HCT116 (cell line): ENCODE results near the gene NDUFC1. TPM values are rescaled to one million over a fixed set of nuclear protein-coding genes. Genes with fewer than 3 reads are reported as not detected.

ENCODE experiments used
- ATAC-seq: fragments of 200-7000 bp; cut with Tn5 transposase; 2 replicates; pipeline ENCODE4 v1.9.1; 2020; ENCODE audit warnings: mild to moderate bottlenecking, moderate library complexity
- BruUV-seq: library from RNA; stranded (reverse); fragments of 400-500 nt; replicated peaks from 2 replicates; lab custom pipeline; 2021; lab: Mats Ljungman, UMichigan
- CTCF ChIA-PET: fragments of 300-600 bp; sonication (Branson Sonifier 250); formaldehyde crosslinking; loops from one replicate; lab custom pipeline; 2021; ENCODE audit warnings: antibody characterized with exemption; lab: Charles Lee
- POLR2A ChIA-PET: fragments of 300-600, 350-600 bp; sonication (Branson Sonifier 250); formaldehyde crosslinking; loops from one replicate; lab custom pipeline; 2021; ENCODE audit warnings: antibody characterized with exemption; lab: Charles Lee
- RAD21 ChIA-PET, 2 experiments: fragments of 300-600 bp; sonication (Branson Sonifier 250); formaldehyde crosslinking; loops; one replicate each; lab custom pipeline; 2023; ENCODE audit warnings: low total read pairs in 2 of 2; ENCODE audit not compliant: uncharacterized antibody in 2 of 2, unreplicated experiment in 2 of 2, low non-redundant PET in 1 of 2; lab: Charles Lee
- DNase-seq: peaks from one replicate; pipeline ENCODE4 v3.0.0-alpha.2; 2010; ENCODE audit warnings: low read depth, low spot score
- H2AFZ ChIP-seq: fragments of 200-600 bp; shearing (Covaris generic), sonication (generic); 2 replicates; pipeline ENCODE4 v1.6.1; 2017; ENCODE audit warnings: low read depth, mixed run types, mixed read lengths, antibody characterized with exemption, low read length; ENCODE audit not compliant: poor library complexity, severe bottlenecking
- H3K27ac ChIP-seq: 2 replicates; pipeline ENCODE4 v1.5.1; 2012; ENCODE audit warnings: low read depth, low read length
- H3K27me3 ChIP-seq: fragments of 200-600 bp; sonication (generic); 2 replicates; pipeline ENCODE4 v1.6.1; 2016; ENCODE audit warnings: mixed run types, low read length, mixed read lengths; ENCODE audit not compliant: insufficient read depth
- H3K36me3 ChIP-seq, 2 experiments: fragments of 200-500 bp in 1 of 2; fragments of 200-600 bp in 1 of 2; sonication (Bioruptor generic) in 1 of 2; sonication (generic) in 1 of 2; 2 replicates each; pipeline versions ENCODE4 v1.5.1 to v1.6.1; 2014 to 2016; ENCODE audit warnings: low read length in 2 of 2, inconsistent platforms in 1 of 2, mixed read lengths in 1 of 2, mixed run types in 1 of 2; ENCODE audit not compliant: insufficient read depth in 2 of 2, control insufficient read depth in 1 of 2
- H3K4me1 ChIP-seq, 2 experiments: fragments of 200-600 bp in 1 of 2; sonication (generic) in 1 of 2; 2 replicates each; pipeline versions ENCODE4 v1.5.1 to v1.6.1; 2012 to 2017; ENCODE audit warnings: low read length in 2 of 2, inconsistent platforms in 1 of 2, mild to moderate bottlenecking in 1 of 2, mixed read lengths in 1 of 2, mixed run types in 1 of 2, moderate library complexity in 1 of 2; ENCODE audit not compliant: insufficient read depth in 2 of 2, control insufficient read depth in 1 of 2
- H3K4me2 ChIP-seq: fragments of 200-600 bp; sonication (generic); 2 replicates; pipeline ENCODE4 v1.6.1; 2017; ENCODE audit warnings: mixed run types, low read length, mixed read lengths
- H3K4me3 ChIP-seq, 2 experiments: fragments of 200-600 bp in 1 of 2; sonication (generic) in 1 of 2; replicated peaks in 1 of 2; 2 replicates each; pipeline ENCODE4 v1.5.1; 2011 to 2016; ENCODE audit warnings: low read length in 2 of 2, control low read depth in 1 of 2, low read depth in 1 of 2, mild to moderate bottlenecking in 1 of 2, mixed read lengths in 1 of 2, mixed run types in 1 of 2
- H3K79me2 ChIP-seq: fragments of 200-600 bp; sonication (generic); 2 replicates; pipeline ENCODE4 v1.6.1; 2017; ENCODE audit warnings: mild to moderate bottlenecking, mixed run types, low read length, moderate library complexity, mixed read lengths; ENCODE audit not compliant: insufficient read depth
- H3K9ac ChIP-seq: fragments of 200-600 bp; sonication (generic); 2 replicates; pipeline ENCODE4 v1.6.1; 2016; ENCODE audit warnings: low read length, mixed read lengths
- H3K9me2 ChIP-seq: fragments of 200-600 bp; sonication (generic), shearing (Covaris generic); 2 replicates; pipeline ENCODE4 v1.6.1; 2017; ENCODE audit warnings: mixed run types, mild to moderate bottlenecking, moderate library complexity; ENCODE audit not compliant: insufficient read depth
- H3K9me3 ChIP-seq, 2 experiments: fragments of 200-500 bp in 1 of 2; fragments of 200-600 bp in 1 of 2; sonication (Bioruptor generic) in 1 of 2; sonication (generic) in 1 of 2; 2 replicates each; pipeline ENCODE4 v1.6.1; 2014 to 2017; ENCODE audit warnings: low read length in 2 of 2, mixed read lengths in 2 of 2, inconsistent platforms in 1 of 2, low read depth in 1 of 2, mild to moderate bottlenecking in 1 of 2, mixed run types in 1 of 2, moderate library complexity in 1 of 2; ENCODE audit not compliant: control insufficient read depth in 1 of 2, insufficient read depth in 1 of 2
- H4K20me1 ChIP-seq: fragments of 200-600 bp; sonication (generic), shearing (Covaris generic); 2 replicates; pipeline ENCODE4 v1.6.1; 2017; ENCODE audit warnings: mixed run types, mild to moderate bottlenecking, moderate library complexity; ENCODE audit not compliant: insufficient read depth
- EGR1 ChIP-seq: IDR thresholded peaks from 2 replicates; pipeline ENCODE4 v1.6.1; 2012; ENCODE audit warnings: low read depth
- EZH2phosphoT487 ChIP-seq: fragments of 200-600 bp; IDR thresholded peaks from 2 replicates; pipeline ENCODE4 v1.6.1; 2018; ENCODE audit warnings: antibody characterized with exemption, borderline replicate concordance
- FOSL1 ChIP-seq: IDR thresholded peaks from 2 replicates; pipeline ENCODE4 v1.6.1; 2012; ENCODE audit warnings: low read depth
- SIN3A ChIP-seq: IDR thresholded peaks from 2 replicates; pipeline ENCODE4 v1.6.1; 2012; ENCODE audit warnings: low read depth
- ZFX ChIP-seq: fragments of 450-650 bp; IDR thresholded peaks from 2 replicates; pipeline ENCODE4 v1.6.1; 2017
- intact Hi-C: fragments of 100-400 bp; cut with micrococcal nuclease; formaldehyde crosslinking; loops from 2 replicates; pipeline ENCODE4 v1.10.0; 2022
- total RNA-seq: library from RNA; stranded (reverse); gene quantifications from one replicate; pipeline ENCODE4 v1.2.1, GENCODE V29; 2021; ENCODE audit not compliant: unreplicated experiment
- TF ChIP-seq, protein P1 (sequence below): IDR thresholded peaks from 2 replicates; pipeline ENCODE4 v1.6.1; 2012; ENCODE audit warnings: low read depth
- TF ChIP-seq, protein P2 (sequence below), 3 experiments: fragments of 200-600 bp in 1 of 3; sonication (generic) in 1 of 3; IDR thresholded peaks in 2 of 3; conservative IDR thresholded peaks in 1 of 3; 2 replicates each; pipeline ENCODE4 v1.5.1; 2012 to 2017; ENCODE audit warnings: low read depth in 2 of 3, low read length in 2 of 3, antibody characterized with exemption in 1 of 3, borderline replicate concordance in 1 of 3, control low read depth in 1 of 3, mild to moderate bottlenecking in 1 of 3, mixed read lengths in 1 of 3, mixed run types in 1 of 3, moderate library complexity in 1 of 3; ENCODE audit not compliant: insufficient read depth in 1 of 3

Gene NDUFC1
- total RNA-seq, 1 experiment from 2014 or later, result 86.9 TPM

DNA sequence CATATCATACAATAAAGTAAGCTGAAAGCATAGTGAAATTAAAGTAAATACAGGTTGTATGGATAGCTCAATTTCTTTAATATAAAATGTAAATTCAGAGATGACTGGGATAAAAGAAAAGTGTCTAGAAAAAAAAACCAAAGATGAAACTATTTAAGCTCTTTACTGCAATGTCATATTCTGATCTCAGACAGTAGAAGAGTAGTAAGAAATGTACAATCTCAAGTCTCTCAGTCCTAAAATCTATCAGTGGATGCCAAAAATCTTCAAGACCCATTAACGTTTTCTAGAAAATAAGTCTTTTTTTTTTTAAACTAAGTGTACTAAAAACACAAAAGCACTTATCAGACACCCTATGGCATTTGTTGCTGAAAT lies 36.1 kb downstream of the NDUFC1 start:
- Histone ChIP-seq H3K9me2 (no peaks in the 10 kb centered on the region), H3K4me3 (peak overlapping the region; percentile 38 to 46), H3K79me2 (no peaks in the 10 kb centered on the region), H3K4me1 (peaks cover 15 to 26% of the 10 kb centered on the region in 2 experiments), H3K9ac (peak overlapping the region; percentile 24), H3K36me3 (no peaks in the 10 kb centered on the region), H3K27ac (peak overlapping the region; percentile 31; the same call in 1 of the 2 replicates), H3K27me3 (no peaks in the 10 kb centered on the region), H3K4me2 (peak overlapping the region; percentile 71), H4K20me1 (no peaks in the 10 kb centered on the region), H3K9me3 (no peaks in the 10 kb centered on the region), H2AFZ (peak overlapping the region; percentile 86)
- TF ChIP-seq EGR1 (no peak), FOSL1 (peak; percentile 5; the same call in 1 of the 2 replicates)
- ATAC-seq (no peak), DNase-seq (no peak)
- ChIA-PET RAD21 (no interaction called here), POLR2A (interaction anchor here (1.2 to 1.8 kb wide), 2 partner anchors 8 to 35 kb away, joined by 4 read pairs; partner anchors contain the start of gene NAA15), CTCF (interaction anchor here (1.4 to 1.5 kb wide), 2 partner anchors 22 to 29 kb away, joined by 3 to 6 read pairs; no protein-coding TSS in a partner anchor)
- intact Hi-C loops, result no loop called here
- BruUV-seq, result no TSS peak

DNA sequence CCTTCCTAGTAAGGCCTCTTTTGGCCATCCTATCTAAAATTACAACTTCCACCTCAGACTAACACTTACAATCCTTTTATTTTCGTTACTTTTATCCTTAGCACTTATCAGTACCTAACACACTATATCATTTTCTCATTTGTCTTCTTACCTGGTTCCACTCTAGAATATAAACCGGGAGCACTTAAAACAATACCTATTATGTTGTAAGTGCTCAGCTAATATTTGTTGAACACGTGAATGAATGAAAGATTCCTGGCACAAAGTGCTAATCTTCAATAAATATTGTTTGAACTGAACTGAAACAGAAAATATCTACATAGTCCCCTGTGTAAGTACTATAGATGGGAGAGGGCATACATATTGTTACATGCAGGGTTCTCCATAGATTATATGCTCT lies 36.6 kb downstream of the NDUFC1 start:
- CTCF ChIA-PET, result interaction anchor here (1.4 to 1.5 kb wide), 2 partner anchors 23 to 30 kb away, joined by 3 to 6 read pairs; no protein-coding TSS in a partner anchor
- Histone ChIP-seq H3K27ac (no peak overlapping the region), H3K4me1 (peaks cover 15 to 26% of the 10 kb centered on the region in 2 experiments), H3K9ac (no peak overlapping the region), H3K9me3 (no peaks in the 10 kb centered on the region), H3K27me3 (no peaks in the 10 kb centered on the region), H3K9me2 (no peaks in the 10 kb centered on the region), H3K79me2 (no peaks in the 10 kb centered on the region), H3K36me3 (no peaks in the 10 kb centered on the region), H3K4me2 (peak overlapping the region; percentile 71; the same call in 1 of the 2 replicates), H4K20me1 (no peaks in the 10 kb centered on the region), H3K4me3 (no peak overlapping the region)
- POLR2A ChIA-PET, result no interaction called here
- ATAC-seq, result no peak
- intact Hi-C loops, result no loop called here
- BruUV-seq, result no TSS peak
- RAD21 ChIA-PET, result no interaction called here
- DNase-seq, result no peak
- no peak for TF ChIP-seq ZFX
- no peak for TF ChIP-seq SIN3A
- TF ChIP-seq, protein P1, sequence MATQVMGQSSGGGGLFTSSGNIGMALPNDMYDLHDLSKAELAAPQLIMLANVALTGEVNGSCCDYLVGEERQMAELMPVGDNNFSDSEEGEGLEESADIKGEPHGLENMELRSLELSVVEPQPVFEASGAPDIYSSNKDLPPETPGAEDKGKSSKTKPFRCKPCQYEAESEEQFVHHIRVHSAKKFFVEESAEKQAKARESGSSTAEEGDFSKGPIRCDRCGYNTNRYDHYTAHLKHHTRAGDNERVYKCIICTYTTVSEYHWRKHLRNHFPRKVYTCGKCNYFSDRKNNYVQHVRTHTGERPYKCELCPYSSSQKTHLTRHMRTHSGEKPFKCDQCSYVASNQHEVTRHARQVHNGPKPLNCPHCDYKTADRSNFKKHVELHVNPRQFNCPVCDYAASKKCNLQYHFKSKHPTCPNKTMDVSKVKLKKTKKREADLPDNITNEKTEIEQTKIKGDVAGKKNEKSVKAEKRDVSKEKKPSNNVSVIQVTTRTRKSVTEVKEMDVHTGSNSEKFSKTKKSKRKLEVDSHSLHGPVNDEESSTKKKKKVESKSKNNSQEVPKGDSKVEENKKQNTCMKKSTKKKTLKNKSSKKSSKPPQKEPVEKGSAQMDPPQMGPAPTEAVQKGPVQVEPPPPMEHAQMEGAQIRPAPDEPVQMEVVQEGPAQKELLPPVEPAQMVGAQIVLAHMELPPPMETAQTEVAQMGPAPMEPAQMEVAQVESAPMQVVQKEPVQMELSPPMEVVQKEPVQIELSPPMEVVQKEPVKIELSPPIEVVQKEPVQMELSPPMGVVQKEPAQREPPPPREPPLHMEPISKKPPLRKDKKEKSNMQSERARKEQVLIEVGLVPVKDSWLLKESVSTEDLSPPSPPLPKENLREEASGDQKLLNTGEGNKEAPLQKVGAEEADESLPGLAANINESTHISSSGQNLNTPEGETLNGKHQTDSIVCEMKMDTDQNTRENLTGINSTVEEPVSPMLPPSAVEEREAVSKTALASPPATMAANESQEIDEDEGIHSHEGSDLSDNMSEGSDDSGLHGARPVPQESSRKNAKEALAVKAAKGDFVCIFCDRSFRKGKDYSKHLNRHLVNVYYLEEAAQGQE, result no peak
- no peak for TF ChIP-seq EZH2phosphoT487
- TF ChIP-seq, protein P2, sequence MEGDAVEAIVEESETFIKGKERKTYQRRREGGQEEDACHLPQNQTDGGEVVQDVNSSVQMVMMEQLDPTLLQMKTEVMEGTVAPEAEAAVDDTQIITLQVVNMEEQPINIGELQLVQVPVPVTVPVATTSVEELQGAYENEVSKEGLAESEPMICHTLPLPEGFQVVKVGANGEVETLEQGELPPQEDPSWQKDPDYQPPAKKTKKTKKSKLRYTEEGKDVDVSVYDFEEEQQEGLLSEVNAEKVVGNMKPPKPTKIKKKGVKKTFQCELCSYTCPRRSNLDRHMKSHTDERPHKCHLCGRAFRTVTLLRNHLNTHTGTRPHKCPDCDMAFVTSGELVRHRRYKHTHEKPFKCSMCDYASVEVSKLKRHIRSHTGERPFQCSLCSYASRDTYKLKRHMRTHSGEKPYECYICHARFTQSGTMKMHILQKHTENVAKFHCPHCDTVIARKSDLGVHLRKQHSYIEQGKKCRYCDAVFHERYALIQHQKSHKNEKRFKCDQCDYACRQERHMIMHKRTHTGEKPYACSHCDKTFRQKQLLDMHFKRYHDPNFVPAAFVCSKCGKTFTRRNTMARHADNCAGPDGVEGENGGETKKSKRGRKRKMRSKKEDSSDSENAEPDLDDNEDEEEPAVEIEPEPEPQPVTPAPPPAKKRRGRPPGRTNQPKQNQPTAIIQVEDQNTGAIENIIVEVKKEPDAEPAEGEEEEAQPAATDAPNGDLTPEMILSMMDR (IDR thresholded peaks at IDR 0.05 in 2 of 3, conservative IDR thresholded peaks at IDR 0.05 in 1 of 3; ENCODE audit: borderline replicate concordance in 1 of 3, insufficient read depth in 1 of 3, low read depth in 2 of 3, low read length in 2 of 3), result 0 out of 6 replicates have a peak, but pooled peaks of 1 of the 3 experiments have one; percentile 5
- TF ChIP-seq, all 23 proteins: peak for 1
- peak overlapping the region; percentile 13 for H2AFZ ChIP-seq
